OCI-LY3 (cell line): ENCODE measurements around the gene CNDP2.

ENCODE experiments used
- CTCF ChIP-seq: fragments of 200-600, 300-600 bp; sonication (generic); IDR thresholded peaks from 2 replicates; pipeline ENCODE4 v1.5.1; 2014; ENCODE audit warnings: antibody characterized with exemption, low read length, low read depth
- EZH2phosphoT487 ChIP-seq: fragments of 200-600 bp; shearing (Covaris generic); IDR thresholded peaks from 2 replicates; pipeline ENCODE4 v1.6.1; 2018; ENCODE audit warnings: antibody characterized with exemption, mixed run types, low read depth

- TF ChIP-seq EZH2phosphoT487 (no peak), CTCF (no peak)
These were observed 45.5 kb upstream of the CNDP2 start for GRCh38 chr18:74450626-74451025.
